NT2/D1 (cell line): ENCODE results near the gene CIROP.

ENCODE experiments used
- YY1 ChIP-seq: IDR thresholded peaks from 2 replicates; pipeline ENCODE4 v1.6.1; 2011; ENCODE audit not compliant: insufficient read length, insufficient read depth
- ZNF274 ChIP-seq: IDR thresholded peaks from 2 replicates; pipeline ENCODE4 v1.6.1; 2011; ENCODE audit warnings: mild to moderate bottlenecking, low read depth, low read length

DNA sequence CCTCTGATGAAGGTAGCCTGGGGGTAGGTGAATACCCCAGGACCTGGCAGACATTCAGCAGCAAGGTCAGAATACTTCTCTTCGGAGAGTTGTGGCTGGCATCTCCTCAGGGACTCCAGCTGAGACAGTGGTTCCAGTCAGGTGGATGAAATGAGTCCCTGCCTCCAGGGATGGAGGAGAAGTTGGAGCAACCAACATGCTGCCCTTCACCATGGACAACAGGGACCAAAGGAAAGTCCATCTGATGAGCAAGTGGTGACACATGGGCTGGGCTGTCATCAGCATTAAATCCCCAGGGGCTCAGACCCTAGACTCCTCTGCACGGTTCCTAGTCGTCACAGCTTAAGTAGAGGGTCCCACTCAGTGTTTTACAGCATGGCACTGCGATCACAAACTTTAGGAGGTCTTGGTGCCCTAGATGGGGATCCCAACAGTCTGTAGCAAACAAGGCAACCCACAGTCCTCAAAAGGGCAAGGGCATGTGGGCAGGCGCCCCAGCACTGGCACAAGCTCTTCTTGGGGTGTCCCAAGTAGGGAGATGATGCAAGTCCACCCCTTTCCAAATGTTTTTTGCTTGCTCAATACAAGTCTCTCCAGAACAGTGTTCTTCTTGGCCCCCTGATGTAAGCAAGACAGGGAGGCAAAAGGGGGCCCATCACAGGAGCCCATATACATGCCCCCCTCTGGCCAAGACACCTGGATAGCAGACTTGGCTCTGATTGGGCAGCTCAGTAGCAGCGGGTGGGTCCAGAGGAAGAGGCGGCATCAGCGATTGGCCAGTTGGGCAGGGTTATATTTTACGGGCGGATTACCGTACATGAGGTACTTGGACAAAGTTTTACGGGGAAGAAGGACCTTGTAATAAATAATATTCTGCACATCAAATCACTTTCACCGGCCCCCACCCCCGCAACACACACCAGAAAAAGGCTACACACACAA lies 36.7 kb downstream of the CIROP start:
- TF ChIP-seq ZNF274 (no peak), YY1 (no peak)
